Endodermal cell (in vitro differentiated cells): ENCODE results near the gene PLCE1. TPM values are rescaled to one million over a fixed set of nuclear protein-coding genes. Genes with fewer than 3 reads are reported as not detected.

Source experiments
- DNase-seq: peaks from one replicate; pipeline ENCODE4 v3.0.0-alpha.2; 2017
- H3K27ac ChIP-seq: 2 replicates; pipeline ENCODE4 v1.5.1; 2013; ENCODE audit warnings: mild to moderate bottlenecking, low read depth, low read length, moderate library complexity
- H3K27me3 ChIP-seq: 2 replicates; pipeline ENCODE4 v1.6.1; 2013; ENCODE audit warnings: mild to moderate bottlenecking, low read length, moderate library complexity; ENCODE audit not compliant: insufficient read depth, control insufficient read depth, poor library complexity, severe bottlenecking
- H3K36me3 ChIP-seq: 2 replicates; pipeline ENCODE4 v1.7.0; 2013; ENCODE audit warnings: mild to moderate bottlenecking, low read length, moderate library complexity; ENCODE audit not compliant: control insufficient read depth, insufficient read depth
- H3K4me1 ChIP-seq: one replicate; pipeline ENCODE4 v1.7.0; 2013; ENCODE audit warnings: low read length; ENCODE audit not compliant: control insufficient read depth, insufficient read depth
- H3K4me3 ChIP-seq: 2 replicates; pipeline ENCODE4 v1.5.1; 2013; ENCODE audit warnings: mild to moderate bottlenecking, low read length, moderate library complexity
- H3K9ac ChIP-seq: 2 replicates; pipeline ENCODE4 v1.6.1; 2013; ENCODE audit warnings: mild to moderate bottlenecking, low read length, moderate library complexity; ENCODE audit not compliant: poor library complexity, severe bottlenecking; ENCODE audit errors: extremely low read depth
- H3K9me3 ChIP-seq: 2 replicates; pipeline ENCODE4 v1.6.1; 2013; ENCODE audit warnings: mild to moderate bottlenecking, low read length, moderate library complexity; ENCODE audit not compliant: control insufficient read depth
- H3K27ac Mint-ChIP-seq: 2 replicates; pipeline ENCODE4 v1.8.0; 2020; ENCODE audit warnings: mixed read lengths
- H3K27me3 Mint-ChIP-seq: 2 replicates; pipeline ENCODE4 v1.8.0; 2021; ENCODE audit warnings: mild to moderate bottlenecking, mixed read lengths; ENCODE audit not compliant: insufficient read depth
- H3K36me3 Mint-ChIP-seq: 2 replicates; pipeline ENCODE4 v1.8.0; 2020; ENCODE audit warnings: low read depth, mixed read lengths
- H3K4me1 Mint-ChIP-seq: 2 replicates; pipeline ENCODE4 v1.8.0; 2020; ENCODE audit warnings: mixed read lengths
- H3K4me3 Mint-ChIP-seq: 2 replicates; pipeline ENCODE4 v1.8.0; 2020; ENCODE audit warnings: mild to moderate bottlenecking, moderate library complexity, mixed read lengths
- H3K9me3 Mint-ChIP-seq: 2 replicates; pipeline ENCODE4 v1.8.0; 2020; ENCODE audit warnings: mild to moderate bottlenecking, mixed read lengths
- CTCF ChIP-seq: fragments of 200-600 bp; sonication (generic); conservative IDR thresholded peaks from 2 replicates; pipeline ENCODE4 v1.5.0; 2021; ENCODE audit warnings: antibody characterized with exemption, mild to moderate bottlenecking
- WGBS, 2 experiments: methylation state at CpG; one replicate each; pipeline versions ENCODE4 v1.1.5 to v1.1.7; 2013; ENCODE audit warnings: missing lambda C conversion rate in 2 of 2, mixed read lengths in 1 of 2; ENCODE audit not compliant: insufficient coverage in 1 of 2, insufficient read length in 1 of 2; 5-methylcytosine and 5-hydroxymethylcytosine counted together
- total RNA-seq, 2 donors: library from RNA; stranded (reverse); fragmentation: NEBNext Ultra II Directional in 1 of 2; extraction: Animal tissue kit (Norgen Biotek cat#: 25700) in 1 of 2; gene quantifications; 2 replicates in 1 of 2; 3 replicates in 1 of 2; pipeline ENCODE4 v1.2.1, GENCODE V29; 2021

PLCE1 gene
- total RNA-seq, 2 donors from 2014 or later: 13.1 to 14.3 TPM

- peaks cover 11% of the 10 kb centered on the region for H3K9me3 ChIP-seq
- H3K36me3 ChIP-seq: peaks cover 8% of the 10 kb centered on the region
- no peak for DNase-seq
- no peak overlapping the region for H3K27ac ChIP-seq
- TF ChIP-seq CTCF: no peak
- peaks cover 9% of the 10 kb centered on the region for H3K4me1 ChIP-seq
- peak overlapping the region; percentile 85 for H3K4me3 ChIP-seq
- H3K27ac Mint-ChIP-seq: no peak overlapping the region
- no peaks in the 10 kb centered on the region for H3K27me3 ChIP-seq
- peaks cover 1% of the 10 kb centered on the region for H3K9me3 Mint-ChIP-seq
- H3K9ac ChIP-seq: peak overlapping the region; percentile 36
- peaks cover 57% of the 10 kb centered on the region for H3K27me3 Mint-ChIP-seq
- WGBS, 2 experiments: 29 to 35% methylated on average over 10 to 12 of the region's 12 CpGs
- peak overlapping the region; percentile 65 for H3K4me3 Mint-ChIP-seq
- peaks cover 5% of the 10 kb centered on the region for H3K36me3 Mint-ChIP-seq
- H3K4me1 Mint-ChIP-seq: peaks cover 49% of the 10 kb centered on the region
Measured at GRCh38 chr10:93994438-93994801, 689 bp downstream of the PLCE1 start.

DNA sequence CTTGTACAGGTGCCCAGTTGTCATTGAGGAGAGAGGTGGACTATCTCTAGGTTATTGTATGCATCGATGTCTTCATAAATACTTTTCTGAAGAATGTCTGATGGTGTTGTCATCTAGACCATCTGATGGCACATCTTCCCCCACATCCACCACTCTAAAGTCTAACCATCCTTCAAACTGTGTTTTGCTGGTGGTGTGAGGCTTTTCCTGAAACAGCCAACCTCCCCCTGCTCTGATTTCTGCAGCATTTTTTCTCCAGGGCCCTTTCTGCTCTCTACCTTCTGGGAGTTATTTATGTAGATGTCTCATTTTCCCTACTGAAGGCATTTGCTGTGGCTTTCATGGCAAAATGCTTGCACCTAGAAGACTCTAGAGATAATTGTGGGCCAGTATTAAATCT is 1.5 kb downstream of the PLCE1 start:
- H3K4me3 Mint-ChIP-seq: peak overlapping the region; percentile 65
- no peak overlapping the region for H3K9ac ChIP-seq
- no peaks in the 10 kb centered on the region for H3K9me3 Mint-ChIP-seq
- peaks cover 11% of the 10 kb centered on the region for H3K9me3 ChIP-seq
- no peaks in the 10 kb centered on the region for H3K27me3 ChIP-seq
- peaks cover 5% of the 10 kb centered on the region for H3K36me3 Mint-ChIP-seq
- TF ChIP-seq CTCF: no peak
- H3K27ac ChIP-seq: no peak overlapping the region
- H3K27me3 Mint-ChIP-seq: peaks cover 55% of the 10 kb centered on the region
- H3K4me1 ChIP-seq: peaks cover 9% of the 10 kb centered on the region
- DNase-seq: no peak
- no peak overlapping the region for H3K27ac Mint-ChIP-seq
- no CpG with 5 or more reads among the region's 1 CpG for WGBS, 2 experiments
- peaks cover 57% of the 10 kb centered on the region for H3K4me1 Mint-ChIP-seq
- peak overlapping the region; percentile 85 for H3K4me3 ChIP-seq
- H3K36me3 ChIP-seq: peaks cover 8% of the 10 kb centered on the region

- Histone ChIP-seq H3K36me3 (peaks cover 8% of the 10 kb centered on the region), H3K27ac (no peak overlapping the region), H3K9ac (no peak overlapping the region), H3K9me3 (peaks cover 11% of the 10 kb centered on the region), H3K4me3 (peak overlapping the region; percentile 85), H3K4me1 (peaks cover 9% of the 10 kb centered on the region), H3K27me3 (no peaks in the 10 kb centered on the region)
- Mint-ChIP-seq H3K27ac (no peak overlapping the region), H3K36me3 (peaks cover 5% of the 10 kb centered on the region), H3K4me1 (peaks cover 61% of the 10 kb centered on the region), H3K27me3 (peaks cover 49% of the 10 kb centered on the region), H3K9me3 (no peaks in the 10 kb centered on the region), H3K4me3 (peak overlapping the region; percentile 65)
- TF ChIP-seq CTCF: no peak
- WGBS, 2 experiments: 90 to 92% methylated on average over 8 to 10 of the region's 10 CpGs
- no peak for DNase-seq
Measured at GRCh38 chr10:93995598-93996271, 2.0 kb downstream of the PLCE1 start.
